Ureter (tissue), 1 donor: ENCODE results near the gene BABAM2. TPM values are rescaled to one million over a fixed set of nuclear protein-coding genes. Genes with fewer than 3 reads are reported as not detected.
"Not testable (repeated sequence)": the region's sequence is repeated elsewhere in the genome, so short reads cannot be mapped to it uniquely, and the experiment has no call there.

ENCODE experiments used
- DNase-seq: peaks from one replicate; pipeline ENCODE4 v3.0.0-alpha.2; 2020; ENCODE audit warnings: low spot score
- total RNA-seq: library from RNA; stranded (reverse); gene quantifications from one replicate; pipeline ENCODE4 v1.2.4, GENCODE V29; 2023
- donor health status: DM: yes; HTN: yes; CAD: no.

BABAM2 gene
- 76.3 TPM for total RNA-seq

DNA sequence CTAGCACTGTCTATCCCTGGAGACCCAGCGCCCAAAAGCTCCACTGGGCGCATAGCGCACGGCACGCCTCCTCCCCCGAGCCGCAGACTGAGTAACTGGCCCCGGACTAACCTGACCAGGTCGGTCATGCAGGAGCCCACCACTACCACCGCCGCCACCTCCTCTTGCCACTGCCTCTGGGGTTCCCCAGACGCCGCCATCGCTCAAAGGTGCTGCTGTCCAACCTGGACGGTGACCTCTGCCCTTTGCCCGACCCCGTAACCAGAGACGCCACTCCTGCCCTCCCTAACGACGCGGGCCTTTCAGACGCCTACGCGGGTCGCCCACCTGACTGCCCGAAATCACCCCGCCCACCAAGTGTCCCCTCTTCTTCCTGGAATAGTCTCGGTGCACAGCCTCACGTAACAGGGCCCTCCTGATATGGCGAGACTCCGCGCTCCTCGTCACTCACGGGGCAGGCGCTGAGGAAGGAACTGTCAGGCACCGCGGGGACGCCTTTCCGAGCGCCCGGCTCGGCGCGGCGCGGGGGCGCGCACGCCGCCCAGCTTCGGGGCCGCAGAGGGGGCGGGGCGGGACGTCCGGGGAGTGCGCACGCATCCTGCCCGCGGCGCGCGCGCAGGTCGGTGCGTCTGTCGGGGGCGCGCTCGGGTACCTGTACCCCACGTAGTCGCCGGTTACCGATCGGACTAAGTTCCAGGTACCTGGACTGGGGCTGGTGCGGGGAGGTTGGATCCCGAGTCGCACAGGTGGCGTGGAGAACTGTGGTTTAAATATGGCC, at the start of gene BABAM2, which contains the start of gene RBKS:
Gene BABAM2 (plus strand): TSS at position 584 of the 778 bp plus-strand sequence. CDS start 3,828 bp downstream, outside the sequence.
Gene RBKS (minus strand): TSS at position 242 of the 778 bp plus-strand sequence. CDS start 42 bp downstream, at position 200.
- peak; percentile 90 for DNase-seq

- DNase-seq, result no peak
Measured at GRCh38 chr2:27842894-27843293, 47.6 kb upstream of the BABAM2 start.

GRCh38 chr2:27843992-27844391, 46.5 kb upstream of the BABAM2 start:
- DNase-seq, result no peak

GRCh38 chr2:27844821-27845255, 45.7 kb upstream of the BABAM2 start:
- DNase-seq, result no peak

GRCh38 chr2:27847333-27847732, 43.2 kb upstream of the BABAM2 start:
- no peak for DNase-seq

- DNase-seq, result no peak
Measured at GRCh38 chr2:27849558-27850205, 40.8 kb upstream of the BABAM2 start.

- DNase-seq, result no peak
Measured at GRCh38 chr2:27852691-27853090, 37.8 kb upstream of the BABAM2 start.

DNA sequence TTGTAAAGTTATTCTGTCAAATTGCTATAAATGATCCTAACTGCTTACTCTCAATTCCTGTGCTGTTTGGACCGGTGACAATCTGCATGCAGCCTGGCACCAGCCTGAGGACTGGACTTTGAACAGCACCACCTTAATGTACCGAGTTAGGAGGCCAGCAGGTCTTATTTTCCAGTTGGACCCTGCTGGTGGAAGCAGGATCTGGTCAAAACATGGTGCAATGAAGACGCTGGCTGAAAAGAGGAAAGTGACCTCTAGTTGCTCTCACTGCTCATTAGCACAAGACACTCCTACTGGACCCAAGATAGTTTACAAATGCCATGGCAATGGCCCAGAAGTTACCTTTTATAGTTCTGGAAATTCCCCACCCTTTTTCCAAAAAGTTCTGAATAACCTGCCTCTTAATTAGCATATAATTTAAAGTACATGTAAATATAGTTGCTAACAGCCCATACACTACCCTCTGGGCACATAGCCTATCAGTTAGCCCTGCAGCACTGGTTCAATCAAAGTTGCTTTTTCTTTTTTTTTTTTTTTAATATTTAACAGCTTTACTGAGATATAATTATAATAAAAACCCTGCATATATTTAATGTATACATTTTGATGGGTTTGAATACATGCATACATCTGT, 36.2 kb upstream of the BABAM2 start:
- DNase-seq, result no peak

GRCh38 chr2:27855476-27855875, 35.1 kb upstream of the BABAM2 start:
- DNase-seq, result no peak

GRCh38 chr2:27856386-27856785, 34.1 kb upstream of the BABAM2 start:
- no peak for DNase-seq

DNA sequence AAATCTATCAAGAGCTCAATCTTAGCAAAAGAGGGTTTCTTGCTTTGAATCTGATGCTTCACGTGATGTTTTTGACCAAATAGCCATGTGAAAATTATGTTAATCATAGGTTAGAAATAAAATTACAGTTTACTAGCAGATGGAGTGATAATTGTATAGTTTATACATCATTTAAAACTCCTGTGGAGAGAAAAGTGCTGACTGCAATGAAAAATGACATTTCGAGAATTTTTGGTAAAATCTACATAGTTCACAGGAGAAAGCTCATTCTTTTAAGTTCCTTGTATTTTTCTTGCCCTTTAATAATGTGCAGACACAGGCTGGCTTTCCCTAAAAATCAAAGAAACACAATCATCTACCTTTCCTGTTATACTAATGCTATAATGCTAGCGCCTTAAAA, 33.6 kb upstream of the BABAM2 start:
- no peak for DNase-seq

GRCh38 chr2:27857417-27858172, 32.9 kb upstream of the BABAM2 start:
- DNase-seq, result no peak

- no peak for DNase-seq
Measured at GRCh38 chr2:27860111-27860510, 30.4 kb upstream of the BABAM2 start.

GRCh38 chr2:27863146-27863545, 27.4 kb upstream of the BABAM2 start:
- no peak for DNase-seq

DNA sequence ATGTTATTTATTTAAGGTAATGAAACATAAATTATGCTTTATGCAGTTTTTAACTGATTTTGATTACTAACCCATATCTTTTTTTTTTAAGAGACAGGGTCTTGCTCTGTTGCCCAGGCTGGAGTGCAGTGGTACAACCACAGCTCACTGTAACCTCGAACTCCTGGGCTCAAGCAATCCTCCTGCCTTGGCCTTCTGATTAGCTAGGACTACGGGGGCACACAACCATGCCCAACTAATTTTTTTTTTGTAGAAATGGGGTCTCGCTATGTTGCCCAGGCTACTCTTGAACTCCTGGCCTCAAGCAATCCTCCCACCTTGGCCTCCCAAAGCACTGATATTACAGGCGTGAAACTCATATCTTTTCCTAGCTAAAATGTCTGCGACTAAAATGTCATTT, 26.6 kb upstream of the BABAM2 start:
- DNase-seq, result not testable (repeated sequence)

DNA sequence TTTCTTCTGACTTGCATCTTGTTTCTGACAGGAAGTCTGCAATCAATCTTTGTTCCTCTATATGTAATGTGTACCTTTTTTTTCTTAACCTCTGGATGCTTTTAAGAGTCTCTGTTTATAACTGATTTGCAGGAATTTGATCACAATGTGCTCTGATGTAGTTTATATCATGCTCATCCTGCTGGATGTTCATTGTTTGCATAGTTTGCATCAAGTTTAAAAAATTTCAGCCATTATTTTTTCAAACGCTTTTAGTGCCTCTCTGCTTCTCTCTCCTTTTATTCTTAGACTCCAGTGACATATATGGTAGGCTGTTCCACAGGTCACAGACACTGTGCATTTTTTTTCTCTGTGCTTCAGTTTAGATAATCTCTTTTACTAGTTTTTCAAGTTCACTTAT, 24.3 kb upstream of the BABAM2 start:
- no peak for DNase-seq

GRCh38 chr2:27869763-27870162, 20.8 kb upstream of the BABAM2 start:
- DNase-seq, result no peak

DNA sequence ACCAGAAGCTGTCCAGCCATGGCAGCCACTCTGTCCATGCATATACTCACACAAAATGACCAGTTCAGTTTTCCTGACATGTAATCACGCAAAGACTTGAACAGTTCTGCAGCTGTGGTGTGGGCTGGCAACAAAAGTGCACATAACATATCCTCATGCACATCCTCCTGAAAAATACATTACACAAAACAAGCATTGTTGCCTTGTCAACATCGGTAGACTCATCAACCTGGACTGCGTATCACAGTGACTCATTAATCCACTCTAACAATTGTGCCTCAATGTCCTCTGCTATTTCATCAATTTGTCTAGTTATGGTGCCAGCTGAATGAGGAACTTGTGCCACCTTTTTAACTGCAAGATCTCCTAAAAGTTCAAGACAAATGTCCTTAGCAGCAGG, 19.8 kb upstream of the BABAM2 start:
- no peak for DNase-seq

GRCh38 chr2:27871802-27872201, 18.7 kb upstream of the BABAM2 start:
- DNase-seq, result no peak

DNA sequence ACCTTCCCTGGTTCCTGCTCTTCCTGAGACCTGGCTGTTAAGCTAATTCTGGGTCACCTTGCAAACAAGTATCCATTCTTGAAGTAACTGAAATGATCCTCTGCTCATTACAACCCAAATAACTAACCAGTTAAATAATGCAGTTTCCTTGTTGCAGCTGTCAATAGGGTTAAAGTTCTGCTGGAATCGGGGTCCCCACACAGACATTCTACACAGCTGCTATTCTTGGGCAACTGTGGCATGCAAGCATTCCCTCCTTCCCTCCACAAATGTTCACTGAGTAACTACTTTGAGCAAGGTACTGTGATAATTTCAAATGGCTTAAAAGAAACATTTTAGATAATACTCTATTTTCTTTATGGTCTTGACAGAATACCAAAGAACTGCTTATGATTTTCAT, 17.4 kb upstream of the BABAM2 start:
- no peak for DNase-seq

- DNase-seq, result no peak
Measured at GRCh38 chr2:27875089-27875881, 15.2 kb upstream of the BABAM2 start.
